Stimulated activated CD8-positive, alpha-beta memory T cell treated with anti-CD3 and anti-CD28 coated beads, Interleukin-12 subunit alpha, Interleukin-12 subunit beta, amount 100 ng/mL, for 24 hours (primary cell): ENCODE data around the gene P4HA3.
"Not testable (repeated sequence)": the region's sequence is repeated elsewhere in the genome, so short reads cannot be mapped to it uniquely, and the experiment has no call there.

Source experiments
- DNase-seq: peaks from one replicate; pipeline ENCODE4 v3.0.0-alpha.2; 2020; ENCODE audit errors: extremely low read depth

Gene P4HA3

GRCh38 chr11:74311352-74311926 is at the start of gene P4HA3:
P4HA3 (minus strand) TSS chr11:74311640; CDS start chr11:74311611, 29 bp downstream.
- peak; percentile 9 for DNase-seq

- no peak for DNase-seq
Observed at GRCh38 chr11:74357449-74357848, 46.0 kb upstream of the P4HA3 start.

GRCh38 chr11:74355626-74356025 is 44.2 kb upstream of the P4HA3 start:
- DNase-seq: no peak

- no peak for DNase-seq
Observed at GRCh38 chr11:74354036-74354435, 42.6 kb upstream of the P4HA3 start.

DNA sequence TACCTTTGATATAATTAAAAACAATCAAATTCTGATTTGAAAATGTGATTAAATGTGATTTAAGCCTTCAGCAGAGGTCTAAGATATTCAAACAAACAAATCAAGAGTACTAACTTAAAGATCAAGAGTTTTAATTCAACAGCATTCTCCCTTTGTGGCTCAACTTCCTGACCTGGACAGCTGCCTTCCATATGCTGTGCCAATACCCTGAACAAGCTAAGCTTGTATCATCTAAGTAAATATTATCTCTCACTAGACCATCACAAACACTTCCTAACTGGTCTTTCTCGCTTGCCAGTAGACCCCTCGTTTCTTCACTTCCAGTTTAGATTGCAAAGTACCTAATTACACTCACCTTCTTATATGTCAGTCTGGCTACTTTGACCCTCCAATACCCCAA is 35.9 kb upstream of the P4HA3 start:
- DNase-seq: no peak

- no peak for DNase-seq
Observed at GRCh38 chr11:74345420-74345819, 34.0 kb upstream of the P4HA3 start.

DNA sequence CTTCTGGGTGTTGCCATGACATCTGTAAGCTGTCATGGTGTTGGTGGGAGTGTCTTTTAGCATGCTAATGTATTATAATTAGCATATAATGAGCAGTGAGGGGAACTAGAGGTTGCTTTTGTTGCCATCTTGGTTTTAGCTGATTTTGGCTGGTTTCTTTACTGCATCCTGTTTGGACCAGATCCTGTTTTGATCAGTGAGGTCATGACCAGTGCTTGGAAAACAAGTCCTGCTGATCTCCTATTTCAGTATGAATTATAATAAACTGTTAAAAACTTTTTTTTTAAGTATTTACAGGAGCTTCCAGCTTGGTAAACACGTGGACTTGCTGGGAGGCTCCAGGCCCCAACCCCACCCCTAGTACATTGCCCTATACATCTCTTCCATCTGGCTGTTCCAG is 30.5 kb upstream of the P4HA3 start:
- no peak for DNase-seq

GRCh38 chr11:74339619-74340018 is 28.2 kb upstream of the P4HA3 start:
- DNase-seq: no peak

- no peak for DNase-seq
Observed at GRCh38 chr11:74338963-74339362, 27.5 kb upstream of the P4HA3 start.

- no peak for DNase-seq
Observed at GRCh38 chr11:74333193-74333592, 21.8 kb upstream of the P4HA3 start.

- no peak for DNase-seq
Observed at GRCh38 chr11:74332291-74332690, 20.9 kb upstream of the P4HA3 start.

DNA sequence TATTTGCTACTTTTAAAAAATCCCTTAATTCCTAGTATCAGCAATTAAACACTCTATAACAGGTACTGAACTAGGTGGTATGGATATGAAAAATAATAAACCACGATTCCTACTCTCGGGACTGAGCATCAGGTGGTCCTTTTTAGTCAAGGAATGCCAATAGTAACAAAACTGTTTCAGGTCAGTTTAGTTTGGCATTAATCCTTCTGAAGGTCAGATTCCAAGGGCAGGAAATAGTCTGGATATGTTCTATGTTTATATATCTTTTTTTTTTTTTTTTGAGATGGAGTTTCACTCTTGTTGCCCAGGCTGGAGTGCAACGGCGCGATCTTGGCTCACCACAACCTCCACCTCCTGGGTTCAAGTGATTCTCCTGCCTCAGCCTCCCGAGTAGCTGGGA is 19.6 kb upstream of the P4HA3 start:
- not testable (repeated sequence) for DNase-seq

- DNase-seq: no peak
Observed at GRCh38 chr11:74330075-74330858, 18.8 kb upstream of the P4HA3 start.

DNA sequence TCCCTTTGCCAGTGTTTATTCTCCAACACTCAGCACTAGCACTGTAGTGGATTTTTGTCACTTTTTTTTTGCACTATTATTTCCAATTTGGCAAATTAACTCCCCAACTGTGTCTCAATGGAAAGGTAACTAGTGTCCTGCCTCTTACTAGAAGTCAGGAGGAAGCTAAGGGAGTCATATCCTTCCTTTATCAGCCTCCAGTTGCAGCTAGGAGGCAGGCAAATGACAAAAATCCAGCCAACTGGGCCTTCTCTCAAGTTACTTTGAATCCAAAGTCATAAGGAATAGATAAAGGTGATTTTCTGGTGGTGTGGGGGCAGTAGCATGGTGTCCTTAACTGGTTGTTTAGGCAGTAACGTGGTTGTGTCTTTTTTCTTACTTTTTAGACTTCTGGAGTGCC is 15.6 kb upstream of the P4HA3 start:
- DNase-seq: no peak

DNA sequence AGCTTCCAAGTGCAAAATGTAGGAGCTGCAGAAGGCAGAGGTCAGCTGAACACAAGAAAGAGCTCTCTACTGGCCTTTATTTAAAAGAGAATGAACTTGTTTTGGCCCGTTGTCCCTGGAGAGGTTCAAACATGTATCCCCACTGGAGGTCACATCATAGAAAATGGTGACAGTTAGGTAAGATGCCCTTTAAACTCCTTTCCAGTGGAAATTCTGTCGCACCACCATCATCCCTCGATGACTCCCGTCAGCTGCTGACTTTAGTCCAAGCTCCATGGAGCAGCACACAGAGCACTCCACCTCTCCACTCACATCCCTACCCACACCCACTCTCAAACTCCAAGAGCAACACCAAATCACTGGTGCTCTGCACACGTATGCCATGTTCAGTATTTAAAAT is 15.2 kb upstream of the P4HA3 start:
- DNase-seq: no peak

DNA sequence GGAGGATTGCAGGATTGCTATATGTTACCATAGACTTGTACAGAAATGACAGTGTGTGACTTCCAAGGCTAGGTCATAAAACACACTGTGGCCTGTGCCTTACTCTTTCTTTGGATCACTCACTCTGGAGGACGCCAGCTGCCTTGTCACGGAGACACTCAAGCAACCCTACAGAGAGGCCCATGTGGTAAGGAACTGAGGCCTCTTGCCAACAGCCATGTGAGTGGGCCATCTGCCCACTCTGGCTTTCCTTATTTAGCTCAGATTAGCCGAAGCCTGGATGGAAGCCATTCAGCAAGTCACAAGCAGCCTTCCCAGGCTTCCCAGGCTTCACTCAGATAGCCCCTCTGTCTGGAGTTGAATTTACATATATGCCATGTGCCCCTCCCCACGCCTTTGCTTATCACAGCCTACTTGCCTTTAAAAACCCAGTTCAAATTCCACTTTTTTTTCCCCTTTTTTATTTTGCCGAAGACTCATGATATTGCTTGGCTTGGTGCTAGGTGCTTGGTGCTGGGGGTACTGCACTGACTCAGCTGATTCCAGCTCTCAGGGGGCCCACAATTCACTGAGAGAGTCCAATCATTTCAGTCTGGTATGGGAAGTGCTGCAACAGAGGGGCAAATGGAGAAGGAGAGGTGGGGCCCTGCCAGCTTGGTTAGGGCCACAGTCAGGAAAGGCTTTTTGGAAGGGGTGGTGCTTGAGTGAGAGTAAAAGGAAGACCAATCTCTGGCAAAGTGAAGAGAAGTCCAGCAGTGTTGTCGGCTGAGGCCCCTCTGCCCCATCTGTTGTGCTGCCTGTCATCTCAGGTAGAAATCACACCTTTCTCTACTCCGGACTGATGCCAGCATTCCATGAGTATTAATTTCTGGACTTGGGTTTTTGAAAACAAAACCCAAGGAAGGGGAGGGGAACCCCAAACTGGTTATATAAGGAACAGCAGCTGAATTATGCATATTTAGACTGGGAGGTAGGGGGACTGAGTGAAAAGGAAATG is 14.5 kb upstream of the P4HA3 start:
- no peak for DNase-seq

DNA sequence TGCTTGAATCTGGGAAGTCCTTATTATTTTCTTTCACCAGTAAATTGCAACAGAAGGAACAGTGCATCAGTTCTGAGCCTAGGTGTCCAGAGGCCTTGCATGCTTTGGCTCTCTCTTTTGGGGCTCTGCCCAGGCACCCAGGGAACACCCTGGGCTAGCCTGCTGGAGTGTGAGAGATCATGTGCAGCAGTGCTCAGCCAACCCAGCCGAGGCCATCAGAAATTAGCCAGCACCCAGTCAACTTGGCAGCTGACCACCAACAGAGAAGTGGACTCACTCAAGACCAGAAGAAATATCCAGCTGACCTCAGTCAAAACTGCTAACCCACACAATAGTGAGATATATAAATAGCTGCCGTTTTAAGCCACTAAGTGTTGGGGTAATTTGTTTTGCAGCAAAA is 11.2 kb upstream of the P4HA3 start:
- DNase-seq: no peak

- DNase-seq: no peak
Observed at GRCh38 chr11:74321487-74322188, 10.2 kb upstream of the P4HA3 start.

- DNase-seq: no peak
Observed at GRCh38 chr11:74320538-74320937, 9.1 kb upstream of the P4HA3 start.

DNA sequence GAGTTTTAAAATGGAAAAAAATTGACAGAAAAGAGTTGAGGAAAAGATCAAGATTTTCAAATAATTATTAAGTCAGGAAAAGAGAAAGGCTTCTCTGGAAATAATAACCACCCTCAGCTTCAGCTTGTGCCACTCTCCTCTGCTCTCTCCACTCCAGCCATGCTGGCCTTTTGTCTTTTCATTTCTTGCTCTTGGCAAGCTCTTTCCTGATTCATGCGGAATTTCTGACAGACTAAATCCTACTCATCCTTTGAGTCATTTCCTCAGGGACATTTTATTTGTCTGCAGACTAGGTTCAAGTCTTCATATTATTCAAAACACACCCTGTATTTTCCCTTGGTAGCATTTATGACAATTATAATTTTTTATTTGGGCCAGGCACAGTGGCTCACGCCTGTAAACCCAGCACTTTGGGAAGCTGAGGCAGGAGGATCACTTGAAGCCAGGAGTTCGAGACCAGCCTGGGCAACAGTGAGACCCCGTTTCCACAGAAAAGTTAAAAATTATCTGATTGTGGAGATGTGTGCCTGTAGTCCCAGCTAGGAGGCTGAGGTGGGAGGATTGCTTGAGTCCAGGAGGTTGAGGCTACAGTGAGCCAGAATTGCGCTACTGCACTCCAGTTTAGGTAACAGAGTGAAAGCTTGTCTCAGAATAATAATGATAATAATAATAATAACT is 7.8 kb upstream of the P4HA3 start:
- no peak for DNase-seq

DNA sequence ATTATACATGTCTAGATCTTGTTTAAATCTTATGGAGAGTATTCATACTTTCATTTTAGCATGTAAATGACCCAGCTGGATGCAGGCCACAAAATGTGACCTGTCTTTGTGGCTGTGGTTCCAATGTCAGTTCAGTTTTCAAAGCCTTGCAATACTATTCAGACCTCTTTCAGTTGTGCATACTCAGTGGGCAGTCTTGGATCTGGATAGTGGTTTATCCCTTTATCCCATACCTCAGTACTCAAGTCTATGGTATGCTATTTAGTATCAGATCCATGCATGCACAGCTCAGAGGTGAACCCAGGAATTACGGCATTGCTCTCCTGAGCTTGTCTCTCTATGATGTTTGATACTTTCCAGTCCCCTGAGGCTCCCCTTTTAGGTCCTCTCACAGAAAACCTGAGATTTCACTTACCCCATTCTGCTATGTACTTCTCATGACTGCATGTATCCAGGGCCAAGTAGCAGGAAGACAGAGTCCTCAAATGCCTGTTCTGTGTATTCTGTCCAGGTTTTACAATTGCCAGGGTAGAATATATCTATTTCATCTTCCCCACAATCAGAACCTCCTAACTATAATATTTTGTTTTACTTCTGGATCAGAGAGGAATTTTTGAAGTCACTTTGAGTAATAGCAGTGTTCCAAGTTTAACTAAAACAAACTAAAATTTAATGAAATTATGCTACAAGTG is 6.9 kb upstream of the P4HA3 start:
- no peak for DNase-seq
